Measurements from ENCODE around the gene PACC1.

DNA sequence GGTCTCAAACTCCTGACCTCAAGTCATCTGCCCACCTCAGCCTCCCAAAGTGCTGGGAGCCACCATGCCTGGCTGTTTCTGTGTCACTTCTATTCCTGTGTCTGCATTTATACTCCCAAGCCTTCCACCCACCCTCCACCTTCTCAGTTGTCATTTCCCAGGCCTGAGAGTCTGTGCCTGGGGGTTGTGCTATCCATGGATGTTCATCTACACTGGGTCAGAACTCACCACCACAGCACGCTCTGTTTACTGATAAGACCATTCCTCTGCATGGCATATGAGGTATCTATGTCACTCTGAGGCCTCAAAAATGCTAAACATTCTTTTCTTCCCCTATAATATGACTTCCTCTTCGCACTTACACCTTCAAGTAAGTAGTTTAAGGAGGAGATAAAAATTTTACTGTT is 24.1 kb upstream of the PACC1 start:
- TF ChIP-seq MYC (IDR thresholded peaks at IDR 0.05; ENCODE audit: low read depth, low read length): no peak
- TF ChIP-seq POLR2A (IDR thresholded peaks at IDR 0.05; ENCODE audit: low read depth, low read length): no peak
